K562 (cell line): ENCODE data around the gene TXNRD2. TPM values are rescaled to one million over a fixed set of nuclear protein-coding genes. Genes with fewer than 3 reads are reported as not detected.

ENCODE experiments used
- GATA2 ChIP-seq: sonication (generic); formaldehyde crosslinking; IDR thresholded peaks from 2 replicates; pipeline ENCODE4 v1.4.0; 2020; ENCODE audit warnings: mild to moderate bottlenecking, missing genetic modification reagents
- HMG20B ChIP-seq: fragments of 250-450 bp; sonication (Bioruptor Pico); IDR thresholded peaks from 2 replicates; pipeline ENCODE4 v1.5.0; 2021; ENCODE audit warnings: mild to moderate bottlenecking
- JUND ChIP-seq, 2 experiments: IDR thresholded peaks; 2 replicates in 1 of 2; 3 replicates in 1 of 2; pipeline ENCODE4 v1.6.1; 2011; ENCODE audit warnings: borderline replicate concordance in 2 of 2, low read depth in 2 of 2, low read length in 2 of 2, improper control_type of control experiment in 1 of 2, missing biosample characterization in 1 of 2, missing genetic modification characterization in 1 of 2, missing genetic modification reagents in 1 of 2
- MCM3 ChIP-seq: fragments of 450-650 bp; IDR thresholded peaks from 2 replicates; pipeline ENCODE4 v1.6.1; 2016
- RFX7 ChIP-seq: fragments of 250-450 bp; sonication (Bioruptor Pico); IDR thresholded peaks from 2 replicates; pipeline ENCODE4 v1.5.1; 2021; ENCODE audit warnings: mild to moderate bottlenecking
- SAFB ChIP-seq: fragments of 200-400 bp; formaldehyde crosslinking; IDR thresholded peaks from 2 replicates; pipeline ENCODE4 v1.6.1; 2017; ENCODE audit warnings: low read depth, low read length, borderline replicate concordance
- ZNF444 ChIP-seq: fragments of 250-450 bp; sonication (Bioruptor Pico); IDR thresholded peaks from 2 replicates; pipeline ENCODE4 v1.4.0; 2020; ENCODE audit warnings: mild to moderate bottlenecking, moderate library complexity
- ZNF699 ChIP-seq: fragments of 250-450 bp; sonication (Bioruptor Pico); IDR thresholded peaks from 2 replicates; pipeline ENCODE4 v1.8.0; 2021; ENCODE audit warnings: mild to moderate bottlenecking, moderate library complexity; ENCODE audit not compliant: insufficient replicate concordance
- polyA plus RNA-seq, 8 experiments: library from polyadenylated mRNA; depleted of rRNA in 4 of 8; stranded (reverse) in 5 of 8; unstranded in 3 of 8; fragments of >200 nt; fragmentation: Nextera tagmentation in 2 of 8; fragmentation: Illumina TruSeq in 1 of 8; extraction: Ambion mirVana in 2 of 8; extraction: Trizol in 1 of 8; gene quantifications; 2 replicates each; pipeline versions ENCODE4 v1.2.1 to v1.2.3, GENCODE V29; 2011 to 2014; ENCODE audit warnings: inconsistent platforms in 1 of 8, missing spikeins in 1 of 8
- total RNA-seq, 7 experiments: library from RNA; depleted of rRNA in 6 of 7; stranded (reverse); fragments of >200 nt in 6 of 7; fragmentation: Illumina TruSeq in 2 of 7; extraction: Trizol in 2 of 7; gene quantifications; 2 replicates each; pipeline versions ENCODE4 v1.2.1 to v1.2.3, GENCODE V29; 2011 to 2021; ENCODE audit warnings: low replicate concordance in 1 of 7
- TF ChIP-seq, protein P1 (sequence below), 2 experiments: fragments of 450-650 bp; IDR thresholded peaks; 2 replicates each; pipeline ENCODE4 v1.6.1; 2018; ENCODE audit warnings: mild to moderate bottlenecking in 2 of 2, low read depth in 1 of 2; ENCODE audit not compliant: partially characterized antibody in 2 of 2
- TF ChIP-seq, protein P2 (sequence below): conservative IDR thresholded peaks from 2 replicates; pipeline ENCODE4 v1.6.1; 2011; ENCODE audit warnings: low read depth, mild to moderate bottlenecking, low read length; ENCODE audit not compliant: control insufficient read depth
- TF ChIP-seq, protein P3 (sequence below): sonication (generic); formaldehyde crosslinking; IDR thresholded peaks from 2 replicates; pipeline ENCODE4 v1.5.0; 2020; ENCODE audit warnings: missing genetic modification reagents
- TF ChIP-seq, protein P4 (sequence below): fragments of 450-650 bp; IDR thresholded peaks from 2 replicates; pipeline ENCODE4 v1.6.1; 2014; ENCODE audit warnings: low read depth, mild to moderate bottlenecking, moderate library complexity, borderline replicate concordance
- TF ChIP-seq, protein P5 (sequence below): fragments of 200-400 bp; formaldehyde crosslinking; IDR thresholded peaks from 2 replicates; pipeline ENCODE4 v1.6.1; 2017; ENCODE audit warnings: mild to moderate bottlenecking, low read depth, low read length, moderate library complexity
- TF ChIP-seq, protein P6 (sequence below): fragments of 250-450 bp; sonication (Bioruptor Pico); IDR thresholded peaks from 2 replicates; pipeline ENCODE4 v1.8.0; 2021; ENCODE audit warnings: borderline replicate concordance, mild to moderate bottlenecking, moderate library complexity; ENCODE audit not compliant: poor library complexity, severe bottlenecking

TXNRD2 gene
- total and polyA plus RNA-seq, 9 of the 15 experiments (the other 6 are each of a cell fraction or from before 2014, with no cell fraction given) = 3.3 to 80.2 (median 49.4) TPM

DNA sequence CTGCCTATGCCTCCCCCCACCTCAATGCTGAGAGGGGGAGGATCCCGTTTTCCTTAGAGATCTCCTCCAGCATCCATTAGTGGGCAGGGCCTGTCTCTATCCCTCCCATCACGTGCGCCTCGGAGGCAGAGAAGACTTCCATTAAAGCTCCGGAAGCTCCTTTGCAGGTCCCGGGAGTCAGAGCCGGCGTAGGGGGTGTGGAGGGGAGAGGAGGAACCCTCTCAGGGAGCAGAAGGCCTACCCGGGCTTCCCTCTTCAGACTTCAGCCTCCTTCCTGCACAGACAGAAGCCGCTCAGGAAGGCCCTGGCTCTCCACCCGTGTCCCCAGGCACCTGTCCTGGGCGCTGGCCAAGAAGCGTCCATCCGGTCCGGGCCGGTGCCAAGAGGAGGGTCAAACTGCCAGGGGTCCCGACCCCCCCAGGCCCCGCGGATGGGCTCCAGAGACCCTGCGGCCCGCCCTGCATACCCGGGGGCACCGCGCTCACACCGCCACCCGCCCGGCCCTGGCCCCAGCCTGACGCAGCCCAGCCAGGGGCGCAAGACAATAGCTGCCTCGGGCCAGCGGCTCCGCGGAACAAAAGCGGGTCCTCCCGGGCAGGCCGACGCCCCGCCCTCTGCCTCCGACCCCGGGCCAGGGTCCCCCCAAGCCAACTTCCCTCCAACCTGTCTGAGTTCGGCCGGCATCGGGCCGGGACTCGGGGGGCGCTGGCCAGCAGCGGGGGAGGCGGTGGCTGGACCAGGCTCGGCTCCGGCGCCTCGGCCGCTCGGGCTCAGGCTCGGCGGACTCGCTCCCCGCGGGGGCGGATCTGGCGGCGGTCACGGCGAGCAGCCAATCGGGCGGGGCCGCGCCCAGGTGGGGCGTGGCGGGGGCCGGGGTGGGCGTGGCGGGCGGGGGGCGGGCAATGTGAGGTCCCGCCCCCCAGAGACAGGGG lies 45.1 kb upstream of the TXNRD2 start (continued):
- TF ChIP-seq, protein P1, sequence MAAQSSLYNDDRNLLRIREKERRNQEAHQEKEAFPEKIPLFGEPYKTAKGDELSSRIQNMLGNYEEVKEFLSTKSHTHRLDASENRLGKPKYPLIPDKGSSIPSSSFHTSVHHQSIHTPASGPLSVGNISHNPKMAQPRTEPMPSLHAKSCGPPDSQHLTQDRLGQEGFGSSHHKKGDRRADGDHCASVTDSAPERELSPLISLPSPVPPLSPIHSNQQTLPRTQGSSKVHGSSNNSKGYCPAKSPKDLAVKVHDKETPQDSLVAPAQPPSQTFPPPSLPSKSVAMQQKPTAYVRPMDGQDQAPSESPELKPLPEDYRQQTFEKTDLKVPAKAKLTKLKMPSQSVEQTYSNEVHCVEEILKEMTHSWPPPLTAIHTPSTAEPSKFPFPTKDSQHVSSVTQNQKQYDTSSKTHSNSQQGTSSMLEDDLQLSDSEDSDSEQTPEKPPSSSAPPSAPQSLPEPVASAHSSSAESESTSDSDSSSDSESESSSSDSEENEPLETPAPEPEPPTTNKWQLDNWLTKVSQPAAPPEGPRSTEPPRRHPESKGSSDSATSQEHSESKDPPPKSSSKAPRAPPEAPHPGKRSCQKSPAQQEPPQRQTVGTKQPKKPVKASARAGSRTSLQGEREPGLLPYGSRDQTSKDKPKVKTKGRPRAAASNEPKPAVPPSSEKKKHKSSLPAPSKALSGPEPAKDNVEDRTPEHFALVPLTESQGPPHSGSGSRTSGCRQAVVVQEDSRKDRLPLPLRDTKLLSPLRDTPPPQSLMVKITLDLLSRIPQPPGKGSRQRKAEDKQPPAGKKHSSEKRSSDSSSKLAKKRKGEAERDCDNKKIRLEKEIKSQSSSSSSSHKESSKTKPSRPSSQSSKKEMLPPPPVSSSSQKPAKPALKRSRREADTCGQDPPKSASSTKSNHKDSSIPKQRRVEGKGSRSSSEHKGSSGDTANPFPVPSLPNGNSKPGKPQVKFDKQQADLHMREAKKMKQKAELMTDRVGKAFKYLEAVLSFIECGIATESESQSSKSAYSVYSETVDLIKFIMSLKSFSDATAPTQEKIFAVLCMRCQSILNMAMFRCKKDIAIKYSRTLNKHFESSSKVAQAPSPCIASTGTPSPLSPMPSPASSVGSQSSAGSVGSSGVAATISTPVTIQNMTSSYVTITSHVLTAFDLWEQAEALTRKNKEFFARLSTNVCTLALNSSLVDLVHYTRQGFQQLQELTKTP (IDR thresholded peaks at IDR 0.05; ENCODE audit: low read depth in 1 of 2, partially characterized antibody in 2 of 2) = no peak
- TF ChIP-seq, protein P2, sequence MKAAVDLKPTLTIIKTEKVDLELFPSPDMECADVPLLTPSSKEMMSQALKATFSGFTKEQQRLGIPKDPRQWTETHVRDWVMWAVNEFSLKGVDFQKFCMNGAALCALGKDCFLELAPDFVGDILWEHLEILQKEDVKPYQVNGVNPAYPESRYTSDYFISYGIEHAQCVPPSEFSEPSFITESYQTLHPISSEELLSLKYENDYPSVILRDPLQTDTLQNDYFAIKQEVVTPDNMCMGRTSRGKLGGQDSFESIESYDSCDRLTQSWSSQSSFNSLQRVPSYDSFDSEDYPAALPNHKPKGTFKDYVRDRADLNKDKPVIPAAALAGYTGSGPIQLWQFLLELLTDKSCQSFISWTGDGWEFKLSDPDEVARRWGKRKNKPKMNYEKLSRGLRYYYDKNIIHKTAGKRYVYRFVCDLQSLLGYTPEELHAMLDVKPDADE = peak; percentile 91; the same call in 1 of the 2 replicates
- TF ChIP-seq, protein P3, sequence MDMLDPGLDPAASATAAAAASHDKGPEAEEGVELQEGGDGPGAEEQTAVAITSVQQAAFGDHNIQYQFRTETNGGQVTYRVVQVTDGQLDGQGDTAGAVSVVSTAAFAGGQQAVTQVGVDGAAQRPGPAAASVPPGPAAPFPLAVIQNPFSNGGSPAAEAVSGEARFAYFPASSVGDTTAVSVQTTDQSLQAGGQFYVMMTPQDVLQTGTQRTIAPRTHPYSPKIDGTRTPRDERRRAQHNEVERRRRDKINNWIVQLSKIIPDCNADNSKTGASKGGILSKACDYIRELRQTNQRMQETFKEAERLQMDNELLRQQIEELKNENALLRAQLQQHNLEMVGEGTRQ (CRISPR knock-in tag) = peak; percentile 79
- TF ChIP-seq, protein P4, sequence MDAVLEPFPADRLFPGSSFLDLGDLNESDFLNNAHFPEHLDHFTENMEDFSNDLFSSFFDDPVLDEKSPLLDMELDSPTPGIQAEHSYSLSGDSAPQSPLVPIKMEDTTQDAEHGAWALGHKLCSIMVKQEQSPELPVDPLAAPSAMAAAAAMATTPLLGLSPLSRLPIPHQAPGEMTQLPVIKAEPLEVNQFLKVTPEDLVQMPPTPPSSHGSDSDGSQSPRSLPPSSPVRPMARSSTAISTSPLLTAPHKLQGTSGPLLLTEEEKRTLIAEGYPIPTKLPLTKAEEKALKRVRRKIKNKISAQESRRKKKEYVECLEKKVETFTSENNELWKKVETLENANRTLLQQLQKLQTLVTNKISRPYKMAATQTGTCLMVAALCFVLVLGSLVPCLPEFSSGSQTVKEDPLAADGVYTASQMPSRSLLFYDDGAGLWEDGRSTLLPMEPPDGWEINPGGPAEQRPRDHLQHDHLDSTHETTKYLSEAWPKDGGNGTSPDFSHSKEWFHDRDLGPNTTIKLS = peak; percentile 36; the same call in 1 of the 2 replicates
- TF ChIP-seq GATA2 (no peak), ZNF699 (peak; percentile 70), MCM3 (no peak), HMG20B (CRISPR knock-in tag) (no peak), JUND (IDR thresholded peaks at IDR 0.05; ENCODE audit: borderline replicate concordance, low read depth, low read length) (peak; percentile 47), JUND (tag; IDR thresholded peaks at IDR 0.05; ENCODE audit: borderline replicate concordance, low read depth, low read length) (0 out of 3 replicates have a peak, but pooled peaks have one; percentile 8), SAFB (no peak), RFX7 (no peak; the same call in 1 of the 2 replicates), ZNF444 (CRISPR knock-in tag) (no peak)
- TF ChIP-seq, protein P5, sequence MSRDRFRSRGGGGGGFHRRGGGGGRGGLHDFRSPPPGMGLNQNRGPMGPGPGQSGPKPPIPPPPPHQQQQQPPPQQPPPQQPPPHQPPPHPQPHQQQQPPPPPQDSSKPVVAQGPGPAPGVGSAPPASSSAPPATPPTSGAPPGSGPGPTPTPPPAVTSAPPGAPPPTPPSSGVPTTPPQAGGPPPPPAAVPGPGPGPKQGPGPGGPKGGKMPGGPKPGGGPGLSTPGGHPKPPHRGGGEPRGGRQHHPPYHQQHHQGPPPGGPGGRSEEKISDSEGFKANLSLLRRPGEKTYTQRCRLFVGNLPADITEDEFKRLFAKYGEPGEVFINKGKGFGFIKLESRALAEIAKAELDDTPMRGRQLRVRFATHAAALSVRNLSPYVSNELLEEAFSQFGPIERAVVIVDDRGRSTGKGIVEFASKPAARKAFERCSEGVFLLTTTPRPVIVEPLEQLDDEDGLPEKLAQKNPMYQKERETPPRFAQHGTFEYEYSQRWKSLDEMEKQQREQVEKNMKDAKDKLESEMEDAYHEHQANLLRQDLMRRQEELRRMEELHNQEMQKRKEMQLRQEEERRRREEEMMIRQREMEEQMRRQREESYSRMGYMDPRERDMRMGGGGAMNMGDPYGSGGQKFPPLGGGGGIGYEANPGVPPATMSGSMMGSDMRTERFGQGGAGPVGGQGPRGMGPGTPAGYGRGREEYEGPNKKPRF = no peak
- TF ChIP-seq, protein P6, sequence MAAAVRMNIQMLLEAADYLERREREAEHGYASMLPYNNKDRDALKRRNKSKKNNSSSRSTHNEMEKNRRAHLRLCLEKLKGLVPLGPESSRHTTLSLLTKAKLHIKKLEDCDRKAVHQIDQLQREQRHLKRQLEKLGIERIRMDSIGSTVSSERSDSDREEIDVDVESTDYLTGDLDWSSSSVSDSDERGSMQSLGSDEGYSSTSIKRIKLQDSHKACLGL (CRISPR knock-in tag) = no peak
